IPS-18c (cell line): ENCODE results near the gene LPAR4.

ENCODE experiments used
- H3K4me3 ChIP-seq: 2 replicates; pipeline ENCODE4 v1.7.0; 2013; ENCODE audit warnings: low read depth, mild to moderate bottlenecking, low read length, moderate library complexity; ENCODE audit not compliant: insufficient read depth
- H3K9me3 ChIP-seq: one replicate; pipeline ENCODE4 v1.6.1; 2013; ENCODE audit warnings: mild to moderate bottlenecking, low read length, moderate library complexity; ENCODE audit not compliant: control insufficient read depth, insufficient read depth

The LPAR4 gene

GRCh38 chrX:78747489-78747888, at the start of gene LPAR4:
Gene LPAR4 (plus strand): TSS chrX:78747720. CDS start chrX:78754870, 7,150 bp downstream.
- H3K4me3 ChIP-seq: peak within 1 kb of the TSS; percentile 15; the same call in 1 of the 2 replicates
- H3K9me3 ChIP-seq: no peaks in the 10 kb centered on the region

DNA sequence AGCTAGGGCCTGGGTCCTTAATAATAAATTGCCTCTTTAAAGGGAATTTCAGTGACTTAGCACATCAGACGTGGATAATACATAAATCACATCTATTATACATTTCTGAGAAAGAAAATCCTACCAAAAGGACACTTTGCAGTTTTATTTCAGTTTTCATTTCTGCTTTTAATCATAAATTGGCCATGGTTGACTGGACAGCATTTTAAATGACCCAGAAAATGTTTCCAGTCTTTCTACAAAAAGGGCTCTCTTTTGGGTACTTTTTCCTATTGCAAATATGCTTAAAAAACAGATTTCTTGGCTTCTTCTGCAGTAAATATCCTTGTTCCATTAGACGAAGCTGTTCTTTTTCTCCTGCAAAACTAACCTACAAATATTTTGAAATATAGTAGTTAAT, 41.4 kb upstream of the LPAR4 start:
- Histone ChIP-seq H3K9me3 (peaks cover 2% of the 10 kb centered on the region), H3K4me3 (no peak overlapping the region)

- peaks cover 2% of the 10 kb centered on the region for H3K9me3 ChIP-seq
- no peak overlapping the region for H3K4me3 ChIP-seq
These were observed 39.3 kb upstream of the LPAR4 start for GRCh38 chrX:78708262-78708661.

- H3K9me3 ChIP-seq: peaks cover 2% of the 10 kb centered on the region
- no peak overlapping the region for H3K4me3 ChIP-seq
These were observed 38.7 kb upstream of the LPAR4 start for GRCh38 chrX:78708816-78709215.

GRCh38 chrX:78710171-78710570, 37.3 kb upstream of the LPAR4 start:
- Histone ChIP-seq H3K4me3 (no peak overlapping the region), H3K9me3 (no peaks in the 10 kb centered on the region)

- Histone ChIP-seq H3K9me3 (no peaks in the 10 kb centered on the region), H3K4me3 (no peak overlapping the region)
These were observed 35.2 kb upstream of the LPAR4 start for GRCh38 chrX:78712336-78712735.

GRCh38 chrX:78725287-78725686, 22.2 kb upstream of the LPAR4 start:
- no peak overlapping the region for H3K4me3 ChIP-seq

GRCh38 chrX:78746496-78746895, 1.0 kb upstream of the LPAR4 start:
- no peaks in the 10 kb centered on the region for H3K9me3 ChIP-seq
- H3K4me3 ChIP-seq: no peak overlapping the region

More at GRCh38 chrX:78725287-78725686, 22.2 kb upstream of the LPAR4 start:
- H3K9me3 ChIP-seq: no peaks in the 10 kb centered on the region

DNA sequence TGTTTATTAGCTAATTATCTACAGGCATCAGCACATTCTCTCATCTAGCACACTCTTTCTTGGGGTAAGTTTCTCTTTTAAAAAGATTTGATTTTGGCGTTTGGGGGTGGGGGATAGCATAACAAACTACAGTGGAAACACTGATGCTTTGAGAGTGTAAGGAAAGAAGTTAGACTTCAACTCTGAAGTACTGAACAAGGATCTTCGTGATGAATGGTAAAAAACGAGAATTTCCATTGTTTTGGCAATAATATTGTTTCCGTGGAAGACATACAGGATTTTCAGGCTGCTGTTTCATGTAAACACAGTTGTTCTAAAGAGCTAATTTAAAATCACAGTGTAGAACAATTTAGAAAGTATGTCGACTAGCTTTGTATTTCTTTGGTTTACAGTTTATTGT, 451 bp downstream of the LPAR4 start:
- H3K9me3 ChIP-seq: no peaks in the 10 kb centered on the region
- H3K4me3 ChIP-seq: no peak overlapping the region

- H3K4me3 ChIP-seq: no peak overlapping the region
- no peaks in the 10 kb centered on the region for H3K9me3 ChIP-seq
These were observed 1.3 kb downstream of the LPAR4 start for GRCh38 chrX:78748846-78749245.

- no peaks in the 10 kb centered on the region for H3K9me3 ChIP-seq
These were observed 6.1 kb downstream of the LPAR4 start for GRCh38 chrX:78753571-78753970.

GRCh38 chrX:78754917-78755316, 7.4 kb downstream of the LPAR4 start:
- Histone ChIP-seq H3K4me3 (no peak overlapping the region), H3K9me3 (no peaks in the 10 kb centered on the region)

More at GRCh38 chrX:78753571-78753970, 6.1 kb downstream of the LPAR4 start:
- H3K4me3 ChIP-seq: no peak overlapping the region

GRCh38 chrX:78759081-78759480, 11.6 kb downstream of the LPAR4 start:
- H3K9me3 ChIP-seq: no peaks in the 10 kb centered on the region
- H3K4me3 ChIP-seq: no peak overlapping the region

GRCh38 chrX:78769101-78769755, 21.7 kb downstream of the LPAR4 start:
- H3K9me3 ChIP-seq: peaks cover 8% of the 10 kb centered on the region
- H3K4me3 ChIP-seq: no peak overlapping the region

DNA sequence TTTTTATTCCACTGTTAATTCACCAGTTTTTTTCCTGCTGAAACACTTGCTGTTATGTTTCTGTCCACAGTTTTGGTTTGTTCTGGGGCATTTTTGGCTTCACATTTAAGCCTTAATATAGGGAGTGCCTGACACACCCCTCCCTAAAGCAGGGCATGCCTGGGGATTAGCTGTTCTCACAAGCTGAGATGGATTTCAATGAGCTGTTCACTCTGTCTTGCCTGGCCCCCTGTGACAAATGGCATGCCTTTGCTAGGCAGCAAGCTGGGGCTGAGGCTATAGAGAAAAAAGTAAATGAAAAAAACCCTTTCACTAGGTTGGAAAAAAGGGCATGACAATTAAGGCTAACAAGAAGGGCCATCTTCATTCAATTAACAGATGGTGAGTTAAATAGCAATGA, 22.4 kb downstream of the LPAR4 start:
- no peak overlapping the region for H3K4me3 ChIP-seq
- H3K9me3 ChIP-seq: peaks cover 4% of the 10 kb centered on the region

- Histone ChIP-seq H3K4me3 (no peak overlapping the region), H3K9me3 (no peaks in the 10 kb centered on the region)
These were observed 49.4 kb downstream of the LPAR4 start for GRCh38 chrX:78796916-78797315.

- no peak overlapping the region for H3K4me3 ChIP-seq
- no peaks in the 10 kb centered on the region for H3K9me3 ChIP-seq
These were observed 52.6 kb downstream of the LPAR4 start for GRCh38 chrX:78800114-78800513.

DNA sequence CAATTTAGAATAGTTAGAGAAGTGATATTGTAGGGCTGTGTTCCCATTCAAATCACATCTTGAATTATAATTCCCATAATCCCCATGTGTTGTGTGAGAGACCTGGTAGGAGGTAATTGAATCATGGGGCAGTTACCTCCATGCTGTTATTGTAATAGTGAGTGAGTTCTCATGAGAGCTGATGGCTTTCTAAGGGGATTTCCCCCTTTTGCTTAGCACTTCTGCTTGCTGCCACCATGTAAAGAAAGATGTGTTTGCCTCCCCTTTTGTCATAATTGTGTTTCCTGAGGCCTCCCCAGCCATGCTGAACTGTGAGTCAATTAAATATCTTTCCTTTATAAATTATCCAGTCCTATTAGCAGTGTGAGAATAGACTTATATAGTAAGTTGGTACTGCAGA, 53.2 kb downstream of the LPAR4 start:
- Histone ChIP-seq H3K4me3 (no peak overlapping the region), H3K9me3 (no peaks in the 10 kb centered on the region)

DNA sequence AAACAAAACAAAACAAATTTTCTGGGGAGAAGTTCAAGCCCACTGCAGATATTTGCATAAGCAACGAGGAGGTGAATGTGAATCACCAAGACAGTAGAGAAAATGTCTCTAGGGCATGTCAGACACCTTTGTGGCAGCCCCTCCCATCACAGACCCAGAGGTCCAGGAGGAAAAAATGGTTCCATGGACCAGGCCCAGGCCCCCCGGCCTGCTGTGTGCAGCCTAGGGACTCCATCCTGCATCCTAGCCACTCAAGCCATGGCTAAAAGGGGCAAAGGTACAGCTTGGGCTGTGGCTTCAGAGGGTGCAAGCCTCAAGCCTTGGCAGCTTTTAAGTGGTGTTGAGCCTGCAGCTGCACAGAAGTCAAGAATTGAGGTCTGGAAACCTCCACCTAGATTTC, 54.0 kb downstream of the LPAR4 start:
- H3K4me3 ChIP-seq: no peak overlapping the region; the same call in 1 of the 2 replicates
- no peaks in the 10 kb centered on the region for H3K9me3 ChIP-seq
